GM19025 (cell line): ENCODE results near the gene LPCAT1.
"Not testable (repeated sequence)": the region's sequence is repeated elsewhere in the genome, so short reads cannot be mapped to it uniquely, and the experiment has no call there.

Experiments
- ATAC-seq: cut with Tn5 transposase; IDR thresholded peaks from one replicate; pipeline ENCODE4 v1.9.1; 2021; ENCODE audit warnings: mild to moderate bottlenecking, low read depth, moderate library complexity; ENCODE audit not compliant: unreplicated experiment

The LPCAT1 gene

GRCh38 chr5:1523480-1523792 is 324 bp downstream of the LPCAT1 start:
- ATAC-seq, result peak; percentile 30

DNA sequence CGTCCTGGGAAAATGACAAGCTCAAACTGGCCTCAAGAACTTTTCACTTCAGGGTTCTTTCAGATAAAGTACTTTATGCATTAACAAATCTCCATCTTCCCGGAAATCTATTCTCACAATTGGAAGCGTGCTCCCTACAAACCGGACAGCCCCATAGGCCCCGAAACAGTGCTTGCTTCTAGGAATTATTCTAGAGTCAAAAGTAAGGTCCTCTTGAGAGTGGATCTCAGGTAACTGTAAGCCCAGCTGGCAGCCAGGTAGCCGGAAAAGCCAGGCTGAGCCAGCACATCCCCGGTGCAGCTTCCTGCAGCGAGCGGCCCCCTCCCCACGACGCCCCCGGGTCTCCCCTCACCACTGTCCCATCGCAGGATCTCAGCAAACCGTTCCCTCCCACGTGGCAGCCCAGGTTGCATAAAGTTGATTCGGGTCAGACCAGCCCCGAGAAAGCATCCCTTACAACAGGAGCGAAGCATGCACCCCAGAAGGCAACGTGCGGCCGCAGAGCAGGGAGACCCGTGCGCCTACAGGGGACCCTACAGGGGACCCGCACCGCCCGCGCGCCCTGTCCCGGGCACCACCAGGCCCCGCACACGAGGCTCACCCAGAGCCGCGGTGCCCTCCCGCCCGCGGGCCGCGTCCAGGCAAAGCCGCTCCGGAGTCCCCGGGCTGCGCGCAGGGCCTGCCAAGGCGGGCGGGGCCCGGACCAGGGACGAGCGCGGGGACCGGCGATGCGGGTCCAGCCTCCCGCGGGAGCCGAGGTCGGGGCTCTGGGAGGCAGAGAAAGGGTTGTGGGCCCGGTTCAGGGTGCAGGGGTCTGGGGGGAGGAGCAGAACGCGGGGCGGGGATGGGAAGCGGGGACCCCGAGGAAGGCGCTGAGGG is 920 bp downstream of the LPCAT1 start:
- ATAC-seq, result no peak

GRCh38 chr5:1521671-1522600 is 1.8 kb downstream of the LPCAT1 start:
- no peak for ATAC-seq

- no peak for ATAC-seq
Observed at GRCh38 chr5:1520791-1521453, 2.8 kb downstream of the LPCAT1 start.

DNA sequence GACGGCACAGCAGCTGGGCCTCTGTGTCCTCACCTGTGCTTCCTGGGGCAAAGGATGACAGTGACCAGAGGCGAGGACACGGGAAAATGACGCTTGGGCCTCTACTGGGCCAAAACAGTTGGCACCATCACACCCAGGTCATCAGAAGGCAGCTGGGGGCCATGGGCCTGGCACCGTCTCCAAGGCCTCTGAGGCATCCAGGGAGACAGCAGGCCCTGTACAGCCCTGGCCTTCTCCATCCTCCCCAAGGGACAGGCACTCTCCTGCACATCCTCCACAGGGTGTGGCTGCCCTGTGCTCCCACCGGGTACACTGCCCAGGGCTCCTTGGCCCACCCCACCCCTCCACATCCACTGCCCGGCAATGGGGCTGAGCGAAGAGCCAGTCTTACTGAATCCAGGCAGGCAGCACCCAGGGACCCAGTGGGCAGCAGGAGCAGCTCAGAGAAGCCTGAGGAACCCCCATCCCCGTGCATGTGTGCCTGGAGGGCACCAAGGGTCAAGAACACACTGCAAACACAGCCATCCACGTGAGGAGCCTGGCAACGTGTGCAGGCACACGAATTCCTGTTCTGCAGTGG is 4.0 kb downstream of the LPCAT1 start:
- ATAC-seq, result no peak

- ATAC-seq, result no peak
Observed at GRCh38 chr5:1517838-1518237, 5.9 kb downstream of the LPCAT1 start.

GRCh38 chr5:1516615-1517601 is 6.9 kb downstream of the LPCAT1 start:
- no peak for ATAC-seq

- no peak for ATAC-seq
Observed at GRCh38 chr5:1515921-1516571, 7.7 kb downstream of the LPCAT1 start.

GRCh38 chr5:1515311-1515920 is 8.3 kb downstream of the LPCAT1 start:
- ATAC-seq, result no peak

- not testable (repeated sequence) for ATAC-seq
Observed at GRCh38 chr5:1514819-1515310, 8.9 kb downstream of the LPCAT1 start.

- ATAC-seq, result no peak
Observed at GRCh38 chr5:1514027-1514818, 9.5 kb downstream of the LPCAT1 start.

GRCh38 chr5:1513326-1514026 is 10.3 kb downstream of the LPCAT1 start:
- no peak for ATAC-seq

DNA sequence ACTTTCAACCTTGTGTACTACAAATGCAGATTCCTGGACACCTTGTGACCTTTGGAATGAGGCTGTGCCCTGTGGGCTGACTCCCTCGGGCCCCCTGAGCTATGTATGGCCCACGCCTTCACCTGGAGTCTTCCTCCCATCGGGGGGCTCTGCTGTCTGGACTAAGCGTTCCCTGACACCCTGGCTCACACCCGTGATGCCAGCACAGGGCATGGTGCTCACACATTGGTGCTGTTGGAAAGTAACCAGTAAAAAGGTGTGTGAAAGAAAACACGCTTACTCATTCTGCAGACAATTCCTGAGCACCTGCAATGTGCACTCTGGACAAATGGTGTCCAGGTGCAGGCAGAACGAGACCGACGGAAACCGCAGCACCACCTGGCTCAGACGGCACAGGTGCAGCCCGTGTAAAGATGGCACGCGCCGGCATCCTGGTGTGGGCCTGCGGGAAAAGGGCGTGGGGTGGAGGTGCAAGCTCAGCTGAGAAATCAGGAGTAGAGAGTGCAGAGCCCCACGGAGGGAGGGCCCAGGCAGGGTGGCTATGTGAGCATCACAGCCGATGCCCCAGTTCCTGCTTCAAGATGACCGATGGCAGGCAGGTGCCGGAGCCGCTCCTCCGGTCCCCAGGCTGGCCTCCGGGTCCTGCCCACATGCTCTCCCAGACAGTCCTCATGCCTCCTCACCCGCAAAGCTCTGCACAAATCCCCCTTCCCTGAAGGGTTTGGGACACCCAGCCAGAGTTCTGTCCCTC is 11.0 kb downstream of the LPCAT1 start:
- no peak for ATAC-seq

GRCh38 chr5:1511651-1512540 is 11.9 kb downstream of the LPCAT1 start:
- ATAC-seq, result no peak

GRCh38 chr5:1511048-1511447 is 12.7 kb downstream of the LPCAT1 start:
- no peak for ATAC-seq
